ENCODE data around the gene ZNF296.

ZNF296 gene

DNA sequence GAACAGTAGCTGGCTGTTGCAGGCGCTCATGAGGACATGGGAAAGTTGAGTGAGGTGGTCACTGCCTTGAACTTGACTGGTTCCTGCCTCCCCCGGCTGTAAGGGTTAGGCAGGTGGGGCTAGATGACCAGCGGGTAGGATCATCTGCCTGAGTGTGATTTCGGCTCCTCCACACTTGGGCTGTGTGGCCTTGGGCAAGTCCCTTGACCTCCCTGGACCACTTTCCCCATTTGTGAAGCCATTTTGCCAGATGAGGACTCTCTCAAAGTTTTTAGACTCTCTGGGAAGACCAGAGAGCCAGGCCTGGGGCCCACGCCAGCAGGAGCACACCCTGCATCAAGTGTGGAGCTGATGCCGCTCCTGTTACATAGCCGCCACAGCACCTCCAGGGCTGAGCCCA, 26.2 kb upstream of the ZNF296 start:
- DNase-seq, result no peak

- DNase-seq, result no peak
These were observed 25.5 kb upstream of the ZNF296 start for GRCh38 chr19:45101806-45102205.

DNA sequence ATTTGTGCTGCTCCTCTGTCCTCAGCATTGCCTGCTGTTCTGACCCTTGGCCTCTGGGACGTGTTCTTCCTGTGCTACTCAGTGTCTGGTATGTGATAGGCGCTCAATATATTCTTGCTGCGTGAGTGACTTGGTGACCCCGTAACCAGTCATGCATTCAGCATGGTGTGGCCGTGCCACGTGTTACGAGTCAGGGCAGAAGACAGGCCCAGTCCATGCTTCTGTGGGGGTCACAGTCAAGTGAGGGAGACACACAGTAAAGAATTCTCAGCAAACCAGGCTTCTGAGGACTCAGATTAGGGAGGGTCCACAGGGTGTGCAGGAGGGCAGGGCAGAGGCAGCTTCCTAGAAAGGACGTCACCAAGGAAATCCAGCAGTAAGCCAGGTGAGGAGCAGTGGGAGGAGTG, 24.6 kb upstream of the ZNF296 start:
- DNase-seq, result no peak

DNA sequence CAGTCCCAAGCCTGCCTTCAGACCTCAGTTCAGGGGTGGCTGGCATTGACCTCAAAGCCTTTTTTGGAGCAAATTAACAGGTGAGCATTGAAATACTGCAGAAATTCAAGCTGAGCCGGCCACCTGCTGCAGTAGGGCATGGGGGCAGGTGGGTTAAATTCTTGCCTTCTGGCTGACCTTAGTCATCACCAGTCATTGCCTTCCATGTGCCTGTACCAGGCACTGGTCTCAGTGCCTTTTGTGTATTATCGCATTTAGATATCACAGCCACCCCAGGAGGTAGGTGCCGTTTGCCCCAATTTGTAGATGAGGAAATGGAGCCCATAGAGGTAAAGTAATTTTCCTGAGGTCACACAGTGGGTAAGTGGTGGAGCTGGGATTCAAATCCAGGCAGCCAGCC, 23.9 kb upstream of the ZNF296 start:
- DNase-seq, result no peak

DNA sequence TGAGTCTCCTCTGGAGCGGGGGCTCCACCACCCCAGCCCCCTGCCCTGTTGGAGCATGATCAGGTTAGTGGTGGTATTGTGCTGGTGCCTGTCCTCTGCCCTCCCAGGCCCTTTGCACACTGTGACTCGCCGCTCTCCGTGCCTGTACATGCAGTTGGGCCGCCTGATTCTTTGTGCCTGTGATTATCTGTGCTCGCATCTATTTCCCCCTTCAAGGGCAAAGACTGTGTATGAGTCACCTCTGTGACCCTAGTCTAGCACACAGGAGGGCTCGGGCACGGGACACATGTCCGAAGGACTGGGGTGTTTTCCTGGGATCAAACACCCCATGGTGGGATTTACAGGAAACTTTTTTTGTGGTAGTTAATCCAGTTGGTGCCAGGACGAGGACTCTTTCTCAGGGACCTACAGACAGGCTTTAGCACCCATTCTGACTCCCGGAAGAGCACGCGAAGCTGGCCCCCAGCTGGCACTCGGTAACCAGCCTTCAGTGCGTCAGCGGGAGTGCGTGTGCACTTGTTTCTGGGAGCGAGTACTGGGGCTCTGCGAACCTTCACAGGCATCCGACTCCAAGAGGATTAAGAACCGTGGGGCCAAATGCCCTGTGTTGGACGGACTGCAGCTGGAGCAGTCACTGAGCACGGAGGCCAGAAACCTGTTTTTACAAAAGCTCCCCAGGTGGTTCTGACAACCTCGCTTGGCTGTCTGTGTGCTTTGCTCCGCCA, 23.4 kb upstream of the ZNF296 start:
- DNase-seq, result no peak

- DNase-seq, result no peak
These were observed 22.5 kb upstream of the ZNF296 start for GRCh38 chr19:45098521-45099466.

- no peak for DNase-seq
These were observed 21.7 kb upstream of the ZNF296 start for GRCh38 chr19:45097776-45098520.

DNA sequence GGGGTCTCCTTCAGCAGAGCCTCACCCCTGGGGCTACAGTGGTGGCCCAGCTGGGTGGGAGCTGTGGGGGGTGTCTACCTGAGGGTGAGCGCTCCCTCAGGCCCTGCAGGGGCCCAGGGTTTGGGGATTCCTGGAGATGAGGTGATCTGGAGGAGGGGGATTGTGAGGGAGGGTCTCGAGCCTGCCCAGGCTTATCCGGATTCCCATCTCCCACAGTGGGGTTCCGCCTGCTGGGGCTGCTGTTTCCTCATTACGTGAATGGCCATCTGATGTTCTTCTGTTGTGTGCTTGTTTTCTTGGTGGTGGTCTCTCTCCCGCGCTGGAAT, 21.1 kb upstream of the ZNF296 start:
- no peak for DNase-seq

GRCh38 chr19:45096700-45097099, 20.4 kb upstream of the ZNF296 start:
- DNase-seq, result no peak

DNA sequence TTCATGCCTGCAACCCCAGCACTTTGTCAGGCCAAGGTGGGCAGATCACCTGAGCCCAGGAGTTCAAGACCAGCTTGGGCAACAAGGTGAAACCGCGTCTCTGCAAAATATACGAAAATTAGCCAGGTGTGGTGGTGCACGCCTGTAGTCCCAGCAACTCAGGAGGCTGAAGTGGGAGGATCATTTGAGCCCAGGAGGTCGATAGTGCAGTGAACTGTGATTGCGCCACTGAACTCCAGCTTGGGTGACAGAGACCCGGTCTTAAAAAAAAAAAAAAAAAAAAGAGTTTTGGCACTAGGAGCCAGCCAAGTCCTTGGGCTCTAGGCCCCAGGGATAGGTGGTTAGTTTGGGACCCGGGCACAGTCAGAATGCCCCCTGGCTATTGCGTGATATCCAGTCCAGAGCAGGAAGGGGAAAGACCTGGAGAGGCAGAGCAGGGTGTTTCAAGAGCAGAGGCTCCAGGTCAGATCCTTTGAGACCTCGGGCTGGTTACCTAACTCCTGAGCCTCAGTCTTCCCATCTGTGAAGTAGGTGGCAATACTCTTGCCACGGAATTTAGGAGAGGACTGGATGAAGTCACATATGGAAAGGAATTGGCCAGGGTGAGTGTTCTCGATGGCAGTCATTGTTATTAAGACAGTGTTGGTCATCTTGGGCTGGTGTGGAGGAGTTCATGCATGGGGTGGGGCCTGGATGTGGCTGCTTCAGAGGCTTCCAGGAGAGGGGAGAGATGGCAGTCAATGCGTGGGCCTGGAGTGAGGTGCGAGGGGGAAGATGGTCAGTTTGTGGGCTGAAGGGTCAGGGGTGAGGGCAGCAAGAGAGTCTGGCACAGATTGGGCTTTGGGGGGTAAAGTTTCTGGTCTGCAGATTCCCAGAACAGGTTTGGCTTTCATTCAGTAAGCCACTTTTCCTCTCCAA, 19.5 kb upstream of the ZNF296 start:
- DNase-seq, result no peak

DNA sequence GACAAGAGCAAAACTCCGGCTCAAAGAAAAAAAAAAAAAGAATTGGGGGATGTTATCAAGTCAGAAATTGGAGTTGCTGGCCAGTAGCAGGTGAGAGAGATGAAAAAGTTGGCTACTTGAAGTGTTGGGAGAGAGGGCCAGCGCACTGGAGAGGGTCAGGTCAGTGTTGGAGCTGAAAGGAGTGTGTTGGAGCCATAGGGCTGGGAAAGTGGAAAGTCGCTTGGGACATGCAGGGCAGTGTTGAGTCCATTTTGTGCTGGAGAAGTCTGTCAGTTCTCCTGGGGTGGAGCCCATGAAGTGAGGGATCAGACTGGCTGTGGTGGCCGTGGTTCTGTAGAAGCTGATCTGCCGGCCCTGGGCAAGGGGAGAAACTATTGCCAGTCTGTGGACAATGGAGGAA, 18.4 kb upstream of the ZNF296 start:
- no peak for DNase-seq

DNA sequence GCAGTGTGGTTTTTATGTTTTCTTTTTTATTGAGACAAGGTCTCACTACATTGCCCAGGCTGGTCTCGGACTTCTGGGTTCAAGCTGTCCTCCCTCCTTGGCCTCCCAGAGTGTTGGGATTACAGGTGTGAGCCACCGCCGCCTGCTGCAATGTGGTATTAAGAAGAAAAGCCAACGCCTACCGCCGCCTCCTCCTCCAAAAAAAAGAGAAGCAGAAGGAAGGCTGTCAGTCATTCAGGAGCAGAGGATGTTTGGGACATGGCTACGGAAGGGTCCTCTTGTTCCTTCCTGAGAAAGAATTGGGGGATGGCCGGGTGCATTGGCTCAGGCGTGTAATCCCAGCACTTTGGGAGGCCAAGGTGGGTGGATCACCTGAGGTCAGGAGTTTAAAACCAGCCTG, 17.9 kb upstream of the ZNF296 start:
- no peak for DNase-seq

DNA sequence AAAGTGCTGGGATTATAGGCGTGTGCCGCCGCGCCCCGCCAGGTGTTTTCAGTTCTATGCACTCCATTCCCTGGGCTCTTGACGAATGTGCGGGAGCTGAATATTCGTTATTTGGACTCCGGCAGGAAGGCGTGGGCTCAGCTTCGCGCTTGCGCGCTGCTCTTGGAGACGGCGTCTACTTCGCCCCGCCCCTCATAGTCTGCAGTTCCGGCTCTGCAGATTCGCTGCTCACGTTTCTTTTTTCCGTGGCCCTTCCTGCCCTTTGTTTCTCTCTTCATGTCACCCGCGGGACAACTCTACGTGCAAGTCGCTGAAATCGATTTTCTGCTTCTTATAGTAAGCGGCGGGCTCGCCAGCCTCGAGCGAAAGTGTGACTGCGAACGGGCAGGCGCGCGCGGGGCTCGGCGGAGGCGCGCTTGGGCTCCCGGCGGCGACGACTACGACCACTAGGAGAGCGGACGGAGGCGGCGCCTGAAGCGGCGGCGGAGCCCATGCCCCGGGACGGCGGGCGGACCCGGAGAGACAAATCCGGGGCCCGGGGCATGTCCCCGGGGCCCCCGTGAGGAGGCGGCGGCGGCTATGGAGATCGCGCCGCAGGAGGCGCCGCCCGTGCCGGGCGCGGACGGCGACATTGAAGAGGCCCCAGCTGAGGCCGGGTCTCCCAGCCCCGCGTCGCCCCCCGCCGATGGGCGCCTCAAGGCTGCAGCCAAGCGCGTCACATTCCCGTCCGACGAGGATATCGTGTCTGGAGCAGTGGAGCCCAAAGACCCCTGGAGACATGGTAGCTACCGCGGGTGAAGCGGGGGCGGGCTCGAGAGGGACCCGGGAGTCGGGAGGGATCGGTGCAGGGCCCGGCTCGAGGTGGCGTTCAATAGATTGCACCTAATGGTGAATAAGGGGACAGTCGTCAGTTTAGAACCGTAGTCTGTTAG, 16.7 kb upstream of the ZNF296 start, which contains the start of gene PPP1R37:
TSS of gene PPP1R37 (plus strand) at position 433 of the 932 bp plus-strand sequence. CDS start at position 580, 147 bp downstream.
- DNase-seq, result peak; percentile 95

- peak; percentile 99 for DNase-seq
These were observed 15.0 kb upstream of the ZNF296 start for GRCh38 chr19:45091031-45091923.

- no peak for DNase-seq
These were observed 14.3 kb upstream of the ZNF296 start for GRCh38 chr19:45090606-45091005.

DNA sequence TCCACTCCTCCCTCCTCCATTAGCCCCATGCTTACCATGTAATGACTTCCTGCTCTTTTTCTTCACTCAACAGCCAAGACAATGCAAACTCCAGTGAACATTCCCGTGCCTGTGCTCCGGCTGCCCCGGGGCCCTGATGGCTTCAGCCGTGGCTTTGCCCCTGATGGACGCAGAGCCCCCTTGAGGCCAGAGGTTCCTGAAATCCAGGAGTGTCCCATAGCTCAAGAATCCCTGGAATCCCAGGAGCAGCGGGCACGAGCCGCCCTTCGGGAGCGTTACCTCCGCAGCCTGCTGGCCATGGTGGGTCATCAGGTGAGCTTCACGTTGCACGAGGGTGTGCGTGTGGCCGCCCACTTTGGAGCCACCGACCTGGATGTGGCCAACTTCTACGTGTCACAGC, 13.8 kb upstream of the ZNF296 start:
- no peak for DNase-seq

DNA sequence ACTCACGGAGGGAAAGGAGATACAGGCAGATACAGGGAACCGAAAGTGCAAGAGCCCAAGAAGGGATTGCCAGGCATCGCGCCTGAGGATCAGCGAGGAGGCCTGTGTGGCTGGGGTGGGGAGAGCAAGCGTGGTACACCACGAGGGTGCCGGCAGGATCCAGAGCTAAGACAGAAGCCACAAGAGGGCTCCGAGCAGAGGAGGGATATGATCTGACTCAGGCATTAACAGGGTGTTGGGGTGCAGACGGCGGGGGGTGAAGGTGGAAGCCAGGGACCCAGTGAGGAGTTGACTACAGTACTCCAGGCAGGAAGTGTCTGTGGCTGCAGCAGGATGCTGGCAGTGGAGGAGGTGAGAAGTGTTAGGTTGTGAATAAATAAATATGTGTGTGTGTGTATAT, 11.3 kb upstream of the ZNF296 start:
- DNase-seq, result peak; percentile 76

GRCh38 chr19:45086480-45086879, 10.2 kb upstream of the ZNF296 start:
- no peak for DNase-seq

DNA sequence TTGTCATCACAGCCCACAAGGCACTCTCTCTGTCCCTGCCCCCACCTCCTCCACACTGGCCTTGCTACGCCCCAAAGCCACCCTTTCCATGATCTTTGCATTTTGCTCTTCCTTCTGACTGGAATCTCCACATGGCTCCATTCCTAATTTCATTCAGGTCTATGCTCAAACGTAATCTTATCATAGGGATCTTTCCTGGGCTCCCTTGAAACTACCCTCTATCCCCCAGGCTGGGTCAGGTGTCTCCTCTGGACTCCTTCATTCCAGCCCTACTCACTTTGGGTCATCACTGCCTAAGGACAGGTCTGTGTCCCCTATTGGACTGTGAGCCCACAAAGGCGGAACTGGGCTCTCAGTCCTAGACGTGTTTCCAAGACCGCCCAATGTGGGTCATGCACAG, 5.9 kb upstream of the ZNF296 start:
- no peak for DNase-seq

GRCh38 chr19:45079911-45080370, 3.7 kb upstream of the ZNF296 start:
- DNase-seq, result no peak

Data from activated CD4-positive, alpha-beta T cell treated with anti-CD3 and anti-CD28 coated beads, Interleukin-2, Interleukin-6, amounts not matched to agents 100 ng/mL and 50 ng/mL, durations not matched to agents 16 hours and 8 hours (primary cell).